K562 (cell line): ENCODE measurements around the gene TRIM34. TPM values are rescaled to one million over a fixed set of nuclear protein-coding genes. Genes with fewer than 3 reads are reported as not detected.
A peak's percentile ranks its signal among the peaks of the same experiment; 100 is the strongest.

Experiments
- ATF2 ChIP-seq: sonication (generic); formaldehyde crosslinking; IDR thresholded peaks from 2 replicates; pipeline ENCODE4 v1.8.1; 2022; ENCODE audit warnings: missing genetic modification reagents
- CEBPG ChIP-seq, 3 experiments: fragments of 200-800 bp in 1 of 3; sonication (Bioruptor generic) in 1 of 3; sonication (generic) in 1 of 3; formaldehyde crosslinking in 1 of 3; IDR thresholded peaks in 2 of 3; conservative IDR thresholded peaks in 1 of 3; 2 replicates each; pipeline versions ENCODE4 v1.6.1 to v1.8.0; 2016 to 2022; ENCODE audit warnings: missing compliant biosample characterization in 2 of 3, missing genetic modification characterization in 2 of 3, mild to moderate bottlenecking in 1 of 3, missing genetic modification reagents in 1 of 3
- ERF ChIP-seq: fragments of 450-650 bp; formaldehyde crosslinking; IDR thresholded peaks from 2 replicates; pipeline ENCODE4 v1.4.0; 2020; ENCODE audit warnings: mild to moderate bottlenecking, mixed read lengths
- MED1 ChIP-seq: sonication (generic); formaldehyde crosslinking; IDR thresholded peaks from 2 replicates; pipeline ENCODE4 v1.8.1; 2023; ENCODE audit warnings: missing genetic modification reagents, borderline replicate concordance
- POLR2H ChIP-seq: IDR thresholded peaks from 2 replicates; pipeline ENCODE4 v1.6.1; 2016; ENCODE audit warnings: missing genetic modification characterization, low read depth, mild to moderate bottlenecking, control low read depth, missing compliant biosample characterization, moderate library complexity
- RBM39 ChIP-seq: fragments of 200-400 bp; formaldehyde crosslinking; optimal IDR thresholded peaks from 2 replicates; pipeline ENCODE3; 2018; ENCODE audit warnings: low read depth, low read length
- RCOR1 ChIP-seq, 2 experiments: IDR thresholded peaks; 2 replicates each; pipeline ENCODE4 v1.6.1; 2012; ENCODE audit warnings: low read depth in 2 of 2, low read length in 2 of 2, borderline replicate concordance in 1 of 2, improper control_type of control experiment in 1 of 2
- SP1 ChIP-seq: sonication (generic); formaldehyde crosslinking; IDR thresholded peaks from 2 replicates; pipeline ENCODE4 v1.8.1; 2022; ENCODE audit warnings: mild to moderate bottlenecking, missing genetic modification reagents
- SPI1 ChIP-seq: IDR thresholded peaks from 2 replicates; pipeline ENCODE4 v1.6.1; 2011; ENCODE audit warnings: low read depth, low read length, control low read depth, borderline replicate concordance
- ZEB2 ChIP-seq: fragments of 450-650 bp; IDR thresholded peaks from 2 replicates; pipeline ENCODE4 v1.6.1; 2016
- ZKSCAN3 ChIP-seq: fragments of 250-450 bp; sonication (Bioruptor Pico); IDR thresholded peaks from 2 replicates; pipeline ENCODE4 v1.4.0; 2020
- ZNF263 ChIP-seq: sonication (generic); formaldehyde crosslinking; IDR thresholded peaks from 2 replicates; pipeline ENCODE4 v1.8.0; 2022; ENCODE audit warnings: mild to moderate bottlenecking, missing genetic modification reagents, borderline replicate concordance
- ZNF644 ChIP-seq: fragments of 200-800 bp; sonication (Bioruptor generic); IDR thresholded peaks from 2 replicates; pipeline ENCODE4 v1.6.1; 2016; ENCODE audit warnings: low read depth, missing genetic modification characterization, missing compliant biosample characterization
- ZNF764 ChIP-seq: fragments of 250-450 bp; sonication (Bioruptor Pico); IDR thresholded peaks from 2 replicates; pipeline ENCODE4 v1.4.0; 2020; ENCODE audit warnings: low read depth, mild to moderate bottlenecking, moderate library complexity
- ZNF766 ChIP-seq: fragments of 200-800 bp; sonication (Bioruptor generic); conservative IDR thresholded peaks from 2 replicates; pipeline ENCODE4 v1.6.1; 2016; ENCODE audit warnings: missing genetic modification characterization, missing compliant biosample characterization
- ZNF77 ChIP-seq: fragments of 250-450 bp; sonication (Bioruptor Pico); IDR thresholded peaks from 2 replicates; pipeline ENCODE4 v1.5.0; 2020
- polyA plus RNA-seq, 8 experiments: library from polyadenylated mRNA; depleted of rRNA in 4 of 8; stranded (reverse) in 5 of 8; unstranded in 3 of 8; fragments of >200 nt; fragmentation: Nextera tagmentation in 2 of 8; fragmentation: Illumina TruSeq in 1 of 8; extraction: Ambion mirVana in 2 of 8; extraction: Trizol in 1 of 8; gene quantifications; 2 replicates each; pipeline versions ENCODE4 v1.2.1 to v1.2.3, GENCODE V29; 2011 to 2014; ENCODE audit warnings: inconsistent platforms in 1 of 8, missing spikeins in 1 of 8
- total RNA-seq, 7 experiments: library from RNA; depleted of rRNA in 6 of 7; stranded (reverse); fragments of >200 nt in 6 of 7; fragmentation: Illumina TruSeq in 2 of 7; extraction: Trizol in 2 of 7; gene quantifications; 2 replicates each; pipeline versions ENCODE4 v1.2.1 to v1.2.3, GENCODE V29; 2011 to 2021; ENCODE audit warnings: low replicate concordance in 1 of 7
- TF ChIP-seq, protein P1 (sequence below), 2 experiments: fragments of 450-650 bp; conservative IDR thresholded peaks; 2 replicates each; pipeline ENCODE4 v1.6.1; 2017; ENCODE audit warnings: mild to moderate bottlenecking in 2 of 2, moderate library complexity in 2 of 2
- TF ChIP-seq, protein P2 (sequence below): IDR thresholded peaks from 3 replicates; pipeline ENCODE4 v1.6.1; 2011; ENCODE audit warnings: borderline replicate concordance, mild to moderate bottlenecking; ENCODE audit not compliant: insufficient read length, insufficient read depth
- TF ChIP-seq, protein P3 (sequence below): fragments of 450-650 bp; IDR thresholded peaks from one replicate; pipeline ENCODE4 v1.6.1; 2018; ENCODE audit warnings: mild to moderate bottlenecking, moderate library complexity; ENCODE audit not compliant: partially characterized antibody
- TF ChIP-seq, protein P4 (sequence below): fragments of 250-450 bp; sonication (Bioruptor Pico); IDR thresholded peaks from 2 replicates; pipeline ENCODE4 v1.8.0; 2022; ENCODE audit warnings: moderate library complexity, mild to moderate bottlenecking, inconsistent platforms

TRIM34 gene
- total and polyA plus RNA-seq, 9 of the 15 experiments (the other 6 are each of a cell fraction or from before 2014, with no cell fraction given), result 0.31 to 2.9 (median 1.3) TPM

- TF ChIP-seq ZKSCAN3 (CRISPR knock-in tag) (no peak), ZNF263 (CRISPR knock-in tag) (no peak), ZNF77 (CRISPR knock-in tag) (no peak), ATF2 (CRISPR knock-in tag) (no peak), ERF (no peak), RCOR1 (IDR thresholded peaks at IDR 0.05; ENCODE audit: borderline replicate concordance in 1 of 2, low read depth in 2 of 2, low read length in 2 of 2) (peak in 1 of 2 experiments; percentile 47; a peak in 1 of 4 replicates), ZNF644 (tag) (no peak), ZEB2 (peak; percentile 25; the same call in 1 of the 2 replicates), ZNF766 (CRISPR knock-in tag) (no peak), CEBPG (CRISPR knock-in tag; IDR thresholded peaks at IDR 0.05) (no peak), CEBPG (tag; conservative IDR thresholded peaks at IDR 0.05 in 1 of 2, IDR thresholded peaks at IDR 0.05 in 1 of 2) (no peak), SPI1 (peak; percentile 93), POLR2H (tag) (peak; percentile 23; the same call in 1 of the 2 replicates), SP1 (CRISPR knock-in tag) (peak; percentile 58; the same call in 1 of the 2 replicates), MED1 (no peak), RBM39 (no peak), ZNF764 (CRISPR knock-in tag) (no peak)
- TF ChIP-seq, protein P1, sequence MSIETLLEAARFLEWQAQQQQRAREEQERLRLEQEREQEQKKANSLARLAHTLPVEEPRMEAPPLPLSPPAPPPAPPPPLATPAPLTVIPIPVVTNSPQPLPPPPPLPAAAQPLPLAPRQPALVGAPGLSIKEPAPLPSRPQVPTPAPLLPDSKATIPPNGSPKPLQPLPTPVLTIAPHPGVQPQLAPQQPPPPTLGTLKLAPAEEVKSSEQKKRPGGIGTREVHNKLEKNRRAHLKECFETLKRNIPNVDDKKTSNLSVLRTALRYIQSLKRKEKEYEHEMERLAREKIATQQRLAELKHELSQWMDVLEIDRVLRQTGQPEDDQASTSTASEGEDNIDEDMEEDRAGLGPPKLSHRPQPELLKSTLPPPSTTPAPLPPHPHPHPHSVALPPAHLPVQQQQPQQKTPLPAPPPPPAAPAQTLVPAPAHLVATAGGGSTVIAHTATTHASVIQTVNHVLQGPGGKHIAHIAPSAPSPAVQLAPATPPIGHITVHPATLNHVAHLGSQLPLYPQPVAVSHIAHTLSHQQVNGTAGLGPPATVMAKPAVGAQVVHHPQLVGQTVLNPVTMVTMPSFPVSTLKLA (conservative IDR thresholded peaks at IDR 0.05), result no peak
- TF ChIP-seq, protein P2, sequence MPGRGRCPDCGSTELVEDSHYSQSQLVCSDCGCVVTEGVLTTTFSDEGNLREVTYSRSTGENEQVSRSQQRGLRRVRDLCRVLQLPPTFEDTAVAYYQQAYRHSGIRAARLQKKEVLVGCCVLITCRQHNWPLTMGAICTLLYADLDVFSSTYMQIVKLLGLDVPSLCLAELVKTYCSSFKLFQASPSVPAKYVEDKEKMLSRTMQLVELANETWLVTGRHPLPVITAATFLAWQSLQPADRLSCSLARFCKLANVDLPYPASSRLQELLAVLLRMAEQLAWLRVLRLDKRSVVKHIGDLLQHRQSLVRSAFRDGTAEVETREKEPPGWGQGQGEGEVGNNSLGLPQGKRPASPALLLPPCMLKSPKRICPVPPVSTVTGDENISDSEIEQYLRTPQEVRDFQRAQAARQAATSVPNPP, result no peak
- TF ChIP-seq, protein P3, sequence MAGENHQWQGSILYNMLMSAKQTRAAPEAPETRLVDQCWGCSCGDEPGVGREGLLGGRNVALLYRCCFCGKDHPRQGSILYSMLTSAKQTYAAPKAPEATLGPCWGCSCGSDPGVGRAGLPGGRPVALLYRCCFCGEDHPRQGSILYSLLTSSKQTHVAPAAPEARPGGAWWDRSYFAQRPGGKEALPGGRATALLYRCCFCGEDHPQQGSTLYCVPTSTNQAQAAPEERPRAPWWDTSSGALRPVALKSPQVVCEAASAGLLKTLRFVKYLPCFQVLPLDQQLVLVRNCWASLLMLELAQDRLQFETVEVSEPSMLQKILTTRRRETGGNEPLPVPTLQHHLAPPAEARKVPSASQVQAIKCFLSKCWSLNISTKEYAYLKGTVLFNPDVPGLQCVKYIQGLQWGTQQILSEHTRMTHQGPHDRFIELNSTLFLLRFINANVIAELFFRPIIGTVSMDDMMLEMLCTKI, result no peak
- TF ChIP-seq, protein P4, sequence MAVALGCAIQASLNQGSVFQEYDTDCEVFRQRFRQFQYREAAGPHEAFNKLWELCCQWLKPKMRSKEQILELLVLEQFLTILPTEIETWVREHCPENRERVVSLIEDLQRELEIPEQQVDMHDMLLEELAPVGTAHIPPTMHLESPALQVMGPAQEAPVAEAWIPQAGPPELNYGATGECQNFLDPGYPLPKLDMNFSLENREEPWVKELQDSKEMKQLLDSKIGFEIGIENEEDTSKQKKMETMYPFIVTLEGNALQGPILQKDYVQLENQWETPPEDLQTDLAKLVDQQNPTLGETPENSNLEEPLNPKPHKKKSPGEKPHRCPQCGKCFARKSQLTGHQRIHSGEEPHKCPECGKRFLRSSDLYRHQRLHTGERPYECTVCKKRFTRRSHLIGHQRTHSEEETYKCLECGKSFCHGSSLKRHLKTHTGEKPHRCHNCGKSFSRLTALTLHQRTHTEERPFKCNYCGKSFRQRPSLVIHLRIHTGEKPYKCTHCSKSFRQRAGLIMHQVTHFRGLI (CRISPR knock-in tag), result no peak
Observed at GRCh38 chr11:5624489-5625279, at the start of gene TRIM34 (continued).
